PC-3 (cell line): ENCODE data around the gene PHF19.

ENCODE experiments used
- CTCF ChIP-seq: fragments of 300-600 bp; sonication (generic); conservative IDR thresholded peaks from 2 replicates; pipeline ENCODE4 v1.5.1; 2017; ENCODE audit warnings: antibody characterized with exemption, low read depth, mild to moderate bottlenecking, low read length
- EZH2 ChIP-seq: fragments of 300-600 bp; sonication (generic); IDR thresholded peaks from one replicate; pipeline ENCODE4 v1.6.1; 2017; ENCODE audit warnings: antibody characterized with exemption, mild to moderate bottlenecking, low read length; ENCODE audit not compliant: unreplicated experiment
- EZH2phosphoT487 ChIP-seq: fragments of 300-600 bp; sonication (generic); IDR thresholded peaks from 2 replicates; pipeline ENCODE4 v1.6.1; 2018; ENCODE audit warnings: mild to moderate bottlenecking, antibody characterized with exemption, low read length, borderline replicate concordance

GRCh38 chr9:120925535-120926396 is 48.8 kb upstream of the PHF19 start:
- no peak for TF ChIP-seq CTCF
- no peak for TF ChIP-seq EZH2
- no peak for TF ChIP-seq EZH2phosphoT487
